ENCODE results near the gene HERC2. TPM values are rescaled to one million over a fixed set of nuclear protein-coding genes. Genes with fewer than 3 reads are reported as not detected.

HERC2 gene
- total RNA-seq, 1 experiment from 2014 or later: 22.3 TPM

GRCh38 chr15:28112101-28112760 lies 209.7 kb downstream of the HERC2 start:
- no peak for DNase-seq (ENCODE audit: low read depth)

DNA sequence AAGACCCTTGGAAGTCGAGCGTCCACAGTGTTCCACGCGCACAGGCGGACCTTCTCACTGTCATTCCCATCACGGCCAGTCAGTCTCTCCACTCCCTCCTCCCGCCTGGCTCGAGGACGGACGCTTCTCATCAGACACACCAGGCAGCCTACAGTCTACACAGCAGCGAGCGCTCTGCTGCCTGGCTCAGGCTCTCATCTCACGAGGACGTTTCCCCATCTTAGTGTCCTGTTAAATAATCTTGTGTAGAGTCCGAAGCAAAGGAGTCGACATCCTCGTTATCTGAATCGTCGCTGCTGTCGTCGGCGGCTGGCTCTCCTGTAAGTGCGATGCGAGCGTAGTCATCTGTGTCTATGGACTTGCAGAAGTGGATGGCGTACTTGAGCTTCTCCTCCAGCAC lies 210.4 kb downstream of the HERC2 start:
- no peak for DNase-seq (ENCODE audit: low read depth)

DNA sequence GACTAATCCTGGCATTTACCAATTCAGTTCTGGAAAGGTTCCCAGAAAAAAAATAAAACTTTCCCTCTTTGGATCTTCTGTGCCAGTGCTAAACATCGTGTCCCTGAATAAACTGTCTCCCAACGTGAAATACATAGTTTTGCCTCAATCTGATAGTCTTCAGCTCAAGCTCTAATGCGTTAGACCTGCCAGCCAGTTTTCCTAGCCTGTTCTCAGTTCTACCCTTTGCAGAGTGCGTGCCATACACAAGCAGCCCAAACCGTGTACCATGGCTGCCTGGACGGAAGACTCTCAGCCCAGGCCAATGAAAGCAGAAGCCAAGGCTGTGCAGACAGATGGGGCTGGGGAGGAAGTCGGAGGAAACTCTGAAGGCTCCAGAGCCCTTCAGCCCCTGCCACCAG lies 211.5 kb downstream of the HERC2 start:
- no peak for DNase-seq (ENCODE audit: low read depth)

GRCh38 chr15:28109626-28110455 lies 212.1 kb downstream of the HERC2 start:
- DNase-seq (ENCODE audit: low read depth): no peak

GRCh38 chr15:28107904-28108275 lies 214.1 kb downstream of the HERC2 start:
- no peak for DNase-seq (ENCODE audit: low read depth)

- no peak for DNase-seq (ENCODE audit: low read depth)
Measured at GRCh38 chr15:28107111-28107903, 214.7 kb downstream of the HERC2 start.

- no peak for DNase-seq (ENCODE audit: low read depth)
Measured at GRCh38 chr15:28106294-28107110, 215.5 kb downstream of the HERC2 start.

- no peak for DNase-seq (ENCODE audit: low read depth)
Measured at GRCh38 chr15:28105793-28106192, 216.2 kb downstream of the HERC2 start.

DNA sequence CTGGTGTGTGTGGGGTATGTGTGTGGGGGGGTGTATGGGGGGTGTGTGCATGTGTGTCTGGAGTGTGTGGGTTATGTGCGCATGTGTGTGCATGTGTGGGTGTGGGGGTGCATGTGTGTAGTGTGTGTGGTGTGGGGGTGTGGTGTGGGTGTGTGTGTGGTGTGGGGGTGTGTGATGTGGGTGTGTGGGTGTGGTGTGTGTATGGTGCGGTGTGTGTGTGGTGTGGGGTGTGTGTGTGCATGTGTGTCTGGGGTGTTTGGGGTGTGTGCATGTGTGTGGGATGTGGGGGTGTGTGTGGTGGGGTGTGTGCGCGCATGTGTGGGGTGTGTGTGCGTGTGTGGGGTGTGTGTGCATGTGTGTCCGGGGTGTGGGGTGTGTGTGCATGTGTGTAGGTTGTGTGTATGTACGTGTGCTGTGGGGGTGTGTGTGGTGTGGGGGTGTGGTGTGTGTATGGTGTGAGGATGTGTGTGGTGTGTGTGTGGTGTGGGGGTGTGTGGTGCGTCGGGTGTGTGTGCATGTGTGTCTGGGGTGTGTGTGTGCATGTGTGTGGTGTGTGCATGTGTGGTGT lies 216.7 kb downstream of the HERC2 start:
- DNase-seq (ENCODE audit: low read depth): no peak

DNA sequence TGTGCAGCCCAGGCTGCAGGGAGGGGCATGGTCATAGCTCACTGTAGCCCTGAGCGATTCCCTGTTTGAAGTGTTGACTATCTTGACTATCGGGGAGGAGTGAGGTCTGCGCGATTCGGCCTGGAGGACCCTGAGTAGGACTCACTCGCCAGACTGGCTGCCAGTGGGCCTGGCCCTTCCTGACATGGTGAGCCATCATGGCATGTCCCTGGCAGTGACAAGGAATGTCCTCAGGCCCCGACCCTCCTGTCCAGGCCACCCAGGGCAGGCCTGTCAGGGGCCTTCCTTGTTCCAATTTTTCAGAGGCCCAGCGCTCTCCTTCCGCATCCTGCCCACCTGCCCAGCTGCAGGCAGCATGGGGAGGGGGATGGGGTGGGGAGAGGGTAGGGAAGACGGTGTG lies 217.7 kb downstream of the HERC2 start:
- no peak for DNase-seq (ENCODE audit: low read depth)

- no peak for DNase-seq (ENCODE audit: low read depth)
Measured at GRCh38 chr15:28103831-28104230, 218.1 kb downstream of the HERC2 start.

GRCh38 chr15:28101983-28102441 lies 220.0 kb downstream of the HERC2 start:
- no peak for DNase-seq (ENCODE audit: low read depth)

DNA sequence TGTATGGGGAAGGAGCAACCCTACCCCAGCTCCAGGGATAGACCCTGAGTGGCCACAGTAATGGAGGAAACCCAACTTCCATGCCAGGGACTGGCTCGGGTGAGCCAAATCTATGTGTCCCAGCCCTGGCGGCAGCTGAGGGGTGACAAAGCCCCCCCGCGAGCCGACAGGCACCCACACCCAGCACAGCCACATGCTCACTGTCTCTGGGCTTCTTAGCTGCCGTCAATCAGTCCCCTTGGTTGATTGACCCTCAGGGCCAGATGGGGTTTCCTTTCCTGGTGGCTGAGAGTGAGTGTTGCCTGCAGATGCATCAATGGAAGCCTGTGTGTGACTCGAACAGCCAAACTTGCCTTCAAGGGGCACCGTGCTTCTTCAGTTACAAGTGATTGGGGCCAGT lies 220.8 kb downstream of the HERC2 start:
- no peak for DNase-seq (ENCODE audit: low read depth)

DNA sequence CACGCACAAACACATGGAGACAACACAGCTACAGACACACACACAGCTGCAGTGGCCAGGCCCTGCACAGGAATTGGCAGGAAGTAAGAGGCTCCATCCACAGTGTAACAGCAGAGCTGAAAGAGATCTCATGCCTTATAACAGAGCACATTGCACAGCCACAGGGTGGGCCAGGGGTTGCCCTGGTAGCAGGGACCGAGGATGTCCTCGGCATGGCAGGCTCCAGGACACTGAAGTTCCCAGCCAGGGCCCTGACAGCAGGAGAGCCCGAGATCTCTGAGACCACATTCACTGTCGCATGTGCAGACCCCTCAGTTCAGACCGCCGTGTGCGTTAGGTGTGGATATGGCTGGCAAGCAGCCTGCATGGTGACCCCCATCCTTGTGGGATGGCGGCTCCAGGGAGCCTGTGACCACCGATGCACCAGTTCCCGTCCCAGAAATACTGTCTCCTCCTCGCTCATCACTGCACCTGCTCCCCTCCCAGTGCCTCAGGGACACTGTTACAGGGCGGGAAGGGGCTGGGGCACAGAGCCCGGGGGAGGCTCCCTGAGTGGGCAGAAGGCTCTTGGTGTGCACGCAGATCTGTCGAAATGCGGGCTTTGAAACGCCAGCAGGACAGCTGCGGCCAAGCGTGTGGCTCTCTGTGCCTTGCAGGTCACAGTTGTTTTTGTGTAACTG lies 221.3 kb downstream of the HERC2 start:
- DNase-seq (ENCODE audit: low read depth): no peak

DNA sequence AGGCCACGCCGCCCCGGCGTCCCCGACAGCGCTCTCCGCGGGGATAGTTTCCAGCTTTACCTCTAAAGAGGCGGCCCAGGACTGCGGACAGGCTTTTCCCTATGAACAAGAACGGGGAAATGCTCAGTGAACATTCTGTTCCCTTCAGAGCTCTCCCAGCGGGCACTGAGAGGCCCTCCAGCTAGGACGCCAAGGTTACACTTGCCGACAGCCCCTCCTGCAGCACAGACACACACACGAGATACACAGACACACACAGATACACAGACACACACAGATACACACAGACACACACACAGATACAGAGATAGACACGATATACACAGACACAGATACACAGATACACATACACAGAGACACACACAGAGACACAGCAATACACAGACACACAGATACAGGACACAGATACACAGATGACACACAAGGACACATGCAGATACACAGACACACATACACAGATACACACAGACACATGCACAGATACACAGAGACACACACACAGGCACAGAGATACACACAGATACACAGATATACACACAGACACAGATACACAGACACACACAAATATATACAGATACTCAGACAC lies 222.3 kb downstream of the HERC2 start:
- DNase-seq (ENCODE audit: low read depth): no peak

DNA sequence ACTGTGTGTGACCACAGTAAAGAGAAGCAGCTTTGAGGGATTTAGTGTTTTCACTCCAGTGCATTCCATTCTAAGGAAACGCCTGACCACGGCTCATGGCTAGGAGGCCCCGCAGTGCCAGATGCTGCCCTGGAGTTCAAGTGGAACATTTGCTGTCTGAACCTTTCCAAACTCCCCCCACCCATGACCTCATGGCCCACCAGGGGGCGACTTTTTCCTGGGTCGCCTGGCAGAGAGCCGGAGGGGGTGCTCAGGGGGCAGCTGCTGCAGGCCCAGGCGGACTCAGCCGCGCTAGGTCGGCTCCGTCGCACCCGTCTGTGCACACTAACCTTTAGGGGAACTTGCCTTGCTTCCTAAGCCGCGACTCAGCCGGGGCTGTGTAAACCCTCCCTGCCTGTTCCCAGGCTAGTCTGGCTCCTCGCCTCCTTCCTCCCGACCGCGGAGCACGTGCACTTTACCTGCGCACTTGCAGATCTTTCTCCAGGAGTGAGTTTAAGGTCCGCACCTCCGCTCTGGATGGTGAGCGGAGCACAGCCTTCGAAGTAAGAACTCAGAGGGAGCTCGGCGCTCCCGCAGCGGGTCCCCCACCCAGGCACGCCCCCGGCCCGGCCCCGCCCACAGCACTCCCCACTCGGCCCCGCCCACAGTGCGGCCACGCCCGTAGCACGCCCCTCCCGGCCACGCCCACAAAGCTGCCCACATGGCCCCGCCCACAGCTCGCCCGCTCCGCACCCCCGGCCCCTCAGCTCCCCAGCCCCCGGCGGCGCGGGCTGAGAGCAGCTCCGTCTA lies 223.0 kb downstream of the HERC2 start, which contains the start of gene OCA2:
Gene OCA2, minus strand, starts transcription at position 550 of the 789 bp plus-strand sequence. CDS start 17,441 bp downstream, outside the sequence.
- DNase-seq (ENCODE audit: low read depth): peak; percentile 53

DNA sequence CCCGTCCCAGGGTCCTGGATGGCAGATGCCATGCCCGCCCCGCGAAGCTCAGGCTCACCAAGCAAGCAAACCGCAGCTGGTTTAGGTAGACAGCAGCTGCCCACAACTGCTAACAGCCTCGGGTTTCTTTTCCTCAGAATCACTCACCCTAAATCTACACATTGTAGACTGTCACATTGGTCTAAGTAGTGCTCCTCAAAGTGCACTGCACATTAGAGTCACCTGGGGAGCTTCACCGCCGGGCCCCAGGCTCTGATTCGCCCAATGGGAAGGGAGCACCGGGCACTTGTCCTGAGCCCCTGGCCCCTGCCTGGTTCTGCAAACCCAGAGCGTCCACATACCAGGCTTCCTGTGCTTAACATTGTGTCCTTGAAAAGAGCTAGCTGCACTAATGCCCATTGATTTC lies 223.6 kb downstream of the HERC2 start:
- no peak for DNase-seq (ENCODE audit: low read depth)

- no peak for DNase-seq (ENCODE audit: low read depth)
Measured at GRCh38 chr15:28097656-28098359, 224.2 kb downstream of the HERC2 start.
